GM10248 (cell line): ENCODE measurements around the gene CABLES1.
"Not testable (repeated sequence)": the region's sequence is repeated elsewhere in the genome, so short reads cannot be mapped to it uniquely, and the experiment has no call there.

Experiments
- CTCF ChIA-PET: fragments of 300-600 bp; sonication (Branson Sonifier 250); formaldehyde crosslinking; extraction: SDS; loops from one replicate; lab custom pipeline; 2021; ENCODE audit warnings: antibody characterized with exemption; lab: Yijun Ruan, JAX
- POLR2A ChIA-PET: fragments of 350-650 bp; sonication (Branson Sonifier 250); formaldehyde crosslinking; extraction: SDS; loops from one replicate; lab custom pipeline; 2020; ENCODE audit warnings: antibody characterized with exemption; lab: Yijun Ruan, JAX
- DNase-seq: peaks from one replicate; pipeline ENCODE4 v3.0.0; 2012; ENCODE audit errors: extremely low spot score
- CTCF ChIP-seq: IDR thresholded peaks from 2 replicates; pipeline ENCODE4 v1.5.1; 2012; ENCODE audit warnings: mild to moderate bottlenecking, low read depth; ENCODE audit errors: extremely low read depth, missing control alignments, control extremely low read depth

The CABLES1 gene

GRCh38 chr18:23093772-23094171, 41.5 kb upstream of the CABLES1 start:
- no peak for DNase-seq
- no peak for TF ChIP-seq CTCF
- POLR2A ChIA-PET: no interaction called here
- CTCF ChIA-PET: no interaction called here

GRCh38 chr18:23094411-23095190, 40.7 kb upstream of the CABLES1 start:
- POLR2A ChIA-PET: no interaction called here
- CTCF ChIA-PET: interaction anchor here (0.9 to 2.0 kb wide), 2 partner anchors 8 to 14 kb away, joined by 4 read pairs; no protein-coding TSS in a partner anchor
- no peak for TF ChIP-seq CTCF
- DNase-seq: no peak

GRCh38 chr18:23095463-23095862, 39.8 kb upstream of the CABLES1 start:
- ChIA-PET POLR2A (no interaction called here), CTCF (interaction anchor here (0.9 to 2.0 kb wide), 2 partner anchors 9 to 13 kb away, joined by 4 read pairs; no protein-coding TSS in a partner anchor)
- no peak for DNase-seq
- no peak for TF ChIP-seq CTCF

- CTCF ChIA-PET: interaction anchor here (0.8 kb wide), 1 partner anchor 33 kb away, joined by 3 read pairs; no protein-coding TSS in a partner anchor
These were observed 38.3 kb upstream of the CABLES1 start for GRCh38 chr18:23097016-23097415.

GRCh38 chr18:23099621-23100020, 35.7 kb upstream of the CABLES1 start:
- no peak for TF ChIP-seq CTCF
- DNase-seq: no peak
- CTCF ChIA-PET: no interaction called here
- POLR2A ChIA-PET: no interaction called here

More at GRCh38 chr18:23097016-23097415, 38.3 kb upstream of the CABLES1 start:
- POLR2A ChIA-PET, DNase-seq: not testable (repeated sequence)

- ChIA-PET CTCF (interaction anchor here (5.4 kb wide), 1 partner anchor 29 kb away, joined by 19 read pairs; no protein-coding TSS in a partner anchor), POLR2A (no interaction called here)
- no peak for DNase-seq
- TF ChIP-seq CTCF: no peak
These were observed 33.3 kb upstream of the CABLES1 start for GRCh38 chr18:23101861-23102432.
